H1 (cell line): ENCODE results near the gene LPAR2. TPM values are rescaled to one million over a fixed set of nuclear protein-coding genes. Genes with fewer than 3 reads are reported as not detected.
A peak's percentile ranks its signal among the peaks of the same experiment; 100 is the strongest.

Source experiments
- CTCF ChIA-PET: fragments of 300-600 bp; sonication (Branson Sonifier 250); formaldehyde crosslinking; loops from one replicate; lab custom pipeline; 2021; ENCODE audit not compliant: partially characterized antibody; lab: Charles Lee
- POLR2A ChIA-PET: fragments of 300-600 bp; sonication (Branson Sonifier 250); formaldehyde crosslinking; loops from one replicate; lab custom pipeline; 2021; ENCODE audit warnings: inconsistent platforms; ENCODE audit not compliant: partially characterized antibody; lab: Charles Lee
- DNase-seq, 2 experiments: peaks; one replicate each; pipeline versions ENCODE4 v3.0.0 to v3.0.0-alpha.2; 2010 to 2022; ENCODE audit warnings: low spot score in 2 of 2, low read depth in 1 of 2, mixed read lengths in 1 of 2
- FAIRE-seq: peaks from 2 replicates; lab custom pipeline; 2011; peaks lifted over from hg19 to GRCh38; lab: Jason Lieb, UNC
- H2AFZ ChIP-seq: 2 replicates; pipeline ENCODE4 v1.8.1; 2012; ENCODE audit warnings: low read length, inconsistent platforms
- H2AK5ac ChIP-seq: 2 replicates; pipeline ENCODE4 v1.6.1; 2013; ENCODE audit warnings: low read depth, low read length
- H2BK120ac ChIP-seq: replicated peaks from 2 replicates; pipeline ENCODE3; 2013; ENCODE audit warnings: low read depth, low read length, inconsistent platforms
- H2BK12ac ChIP-seq: 2 replicates; pipeline ENCODE4 v1.6.1; 2013; ENCODE audit warnings: low read depth, low read length
- H2BK15ac ChIP-seq: 2 replicates; pipeline ENCODE4 v1.6.1; 2013; ENCODE audit warnings: low read length
- H2BK20ac ChIP-seq: 2 replicates; pipeline ENCODE4 v1.6.1; 2013; ENCODE audit warnings: low read length
- H2BK5ac ChIP-seq: 2 replicates; pipeline ENCODE4 v1.6.1; 2013; ENCODE audit warnings: low read depth, low read length
- H3K14ac ChIP-seq: 2 replicates; pipeline ENCODE4 v1.6.1; 2013; ENCODE audit warnings: inconsistent platforms; ENCODE audit not compliant: insufficient read length
- H3K18ac ChIP-seq: 2 replicates; pipeline ENCODE4 v1.6.1; 2013; ENCODE audit warnings: low read length; ENCODE audit errors: extremely low read depth
- H3K23ac ChIP-seq: 2 replicates; pipeline ENCODE4 v1.6.1; 2013; ENCODE audit warnings: inconsistent platforms; ENCODE audit not compliant: insufficient read length
- H3K23me2 ChIP-seq: 2 replicates; pipeline ENCODE4 v1.6.1; 2013; ENCODE audit warnings: low read depth, low read length
- H3K27ac ChIP-seq: 2 replicates; pipeline ENCODE4 v1.6.1; 2011; ENCODE audit warnings: low read depth, low read length, inconsistent platforms
- H3K27me3 ChIP-seq, 4 experiments: replicated peaks in 1 of 4; 1 replicate in 1 of 4; 2 replicates in 3 of 4; pipeline versions ENCODE4 v1.6.1 to v1.8.1; 2011 to 2013; ENCODE audit warnings: low read length in 3 of 4, mild to moderate bottlenecking in 3 of 4, inconsistent platforms in 2 of 4, mixed read lengths in 2 of 4, moderate library complexity in 1 of 4; ENCODE audit not compliant: control insufficient read depth in 3 of 4, insufficient read depth in 3 of 4; ENCODE audit errors: extremely low read depth in 1 of 4
- H3K36me3 ChIP-seq, 4 experiments: 2 replicates each; pipeline versions ENCODE4 v1.6.1 to v1.8.1; 2011 to 2013; ENCODE audit warnings: mild to moderate bottlenecking in 4 of 4, low read length in 3 of 4, moderate library complexity in 2 of 4, control low read depth in 1 of 4, inconsistent platforms in 1 of 4; ENCODE audit not compliant: insufficient read depth in 4 of 4, control insufficient read depth in 2 of 4
- H3K4ac ChIP-seq: replicated peaks from 2 replicates; pipeline ENCODE3; 2013; ENCODE audit warnings: low read length, low read depth, mixed read lengths, inconsistent platforms; ENCODE audit not compliant: insufficient read length
- H3K4me1 ChIP-seq, 4 experiments: replicated peaks in 1 of 4; 1 replicate in 1 of 4; 2 replicates in 3 of 4; pipeline versions ENCODE4 v1.6.1 to v1.8.1; 2011 to 2013; ENCODE audit warnings: low read length in 3 of 4, inconsistent platforms in 2 of 4, mixed read lengths in 1 of 4; ENCODE audit not compliant: insufficient read depth in 4 of 4, control insufficient read depth in 3 of 4
- H3K4me2 ChIP-seq, 2 experiments: 2 replicates each; pipeline versions ENCODE4 v1.6.1 to v1.8.1; 2011 to 2013; ENCODE audit warnings: low read depth in 2 of 2, low read length in 2 of 2, control low read depth in 1 of 2, inconsistent platforms in 1 of 2, mild to moderate bottlenecking in 1 of 2; ENCODE audit not compliant: insufficient read depth in 1 of 2
- H3K4me3 ChIP-seq, 4 experiments: fragments of 200-600, 300-600 bp in 1 of 4; sonication (generic), shearing (Covaris generic), sonication (Bioruptor Twin) in 1 of 4; 2 replicates each; pipeline versions ENCODE4 v1.5.1 to v1.8.1; 2011 to 2016; ENCODE audit warnings: low read length in 4 of 4, low read depth in 3 of 4, control low read depth in 2 of 4, inconsistent platforms in 2 of 4, mild to moderate bottlenecking in 2 of 4, mixed read lengths in 1 of 4, moderate library complexity in 1 of 4; ENCODE audit not compliant: insufficient read depth in 2 of 4; ENCODE audit errors: extremely low read depth in 1 of 4
- H3K56ac ChIP-seq: replicated peaks from 2 replicates; pipeline ENCODE3; 2013; ENCODE audit warnings: low read depth, mild to moderate bottlenecking, mixed read lengths, low read length, inconsistent platforms; ENCODE audit not compliant: insufficient read length
- H3K79me1 ChIP-seq: 2 replicates; pipeline ENCODE4 v1.6.1; 2013; ENCODE audit warnings: low read depth, low read length, control low read depth
- H3K79me2 ChIP-seq, 2 experiments: 2 replicates each; pipeline versions ENCODE4 v1.6.1 to v1.8.1; 2012 to 2013; ENCODE audit warnings: low read length in 2 of 2, mild to moderate bottlenecking in 2 of 2, inconsistent platforms in 1 of 2; ENCODE audit not compliant: insufficient read depth in 2 of 2, control insufficient read depth in 1 of 2
- H3K9ac ChIP-seq, 4 experiments: replicated peaks in 1 of 4; 1 replicate in 1 of 4; 2 replicates in 3 of 4; pipeline versions ENCODE4 v1.6.1 to v1.8.1; 2011 to 2013; ENCODE audit warnings: low read depth in 3 of 4, low read length in 3 of 4, control low read depth in 2 of 4, mild to moderate bottlenecking in 2 of 4, moderate library complexity in 2 of 4, inconsistent platforms in 1 of 4; ENCODE audit errors: extremely low read depth in 1 of 4
- H3K9me3 ChIP-seq, 2 experiments: 2 replicates each; pipeline versions ENCODE4 v1.6.1 to v1.8.1; 2012 to 2013; ENCODE audit warnings: mild to moderate bottlenecking in 2 of 2, moderate library complexity in 2 of 2, control low read depth in 1 of 2, inconsistent platforms in 1 of 2, low read depth in 1 of 2, low read length in 1 of 2, mixed read lengths in 1 of 2; ENCODE audit not compliant: insufficient read depth in 2 of 2
- H4K20me1 ChIP-seq, 2 experiments: replicated peaks in 1 of 2; 2 replicates each; pipeline versions ENCODE3 to v1.8.1; 2011 to 2013; ENCODE audit warnings: inconsistent platforms in 2 of 2, low read length in 2 of 2, mild to moderate bottlenecking in 1 of 2; ENCODE audit not compliant: insufficient read depth in 2 of 2, control insufficient read depth in 1 of 2
- H4K5ac ChIP-seq: 2 replicates; pipeline ENCODE4 v1.6.1; 2013; ENCODE audit warnings: low read length, low read depth, mixed read lengths, inconsistent platforms; ENCODE audit not compliant: insufficient read length
- H4K8ac ChIP-seq: 2 replicates; pipeline ENCODE4 v1.8.0; 2013; ENCODE audit warnings: mild to moderate bottlenecking, moderate library complexity, low read length, inconsistent platforms; ENCODE audit not compliant: insufficient read depth; ENCODE audit errors: extremely low read depth
- H4K91ac ChIP-seq: replicated peaks from 2 replicates; pipeline ENCODE3; 2013; ENCODE audit warnings: low read length, mixed read lengths, inconsistent platforms; ENCODE audit not compliant: insufficient read length
- ASH2L ChIP-seq: fragments of 200-600, 300-600 bp; sonication (generic); IDR thresholded peaks from one replicate; pipeline ENCODE4 v1.7.1; 2017; ENCODE audit warnings: low read length
- EP300 ChIP-seq, 2 experiments: IDR thresholded peaks; 1 replicate in 1 of 2; 2 replicates in 1 of 2; pipeline ENCODE4 v1.6.1; 2011 to 2012; ENCODE audit warnings: low read depth in 2 of 2, low read length in 2 of 2, mild to moderate bottlenecking in 2 of 2, borderline replicate concordance in 1 of 2, inconsistent platforms in 1 of 2, moderate library complexity in 1 of 2
- KDM4A ChIP-seq: IDR thresholded peaks from one replicate; pipeline ENCODE4 v1.7.1; 2012; ENCODE audit warnings: low read depth, mild to moderate bottlenecking, moderate library complexity, low read length, inconsistent platforms; ENCODE audit not compliant: severe bottlenecking
- POLR2AphosphoS5 ChIP-seq: IDR thresholded peaks from 2 replicates; pipeline ENCODE4 v1.6.1; 2011; ENCODE audit warnings: low read depth, low read length
- RNF2 ChIP-seq: fragments of 200-900, 300-1000 bp; sonication (generic); IDR thresholded peaks from 2 replicates; pipeline ENCODE4 v1.7.1; 2016; ENCODE audit warnings: borderline replicate concordance, low read depth, mild to moderate bottlenecking, antibody characterized with exemption, low read length; ENCODE audit not compliant: poor library complexity, severe bottlenecking; ENCODE audit errors: missing control alignments
- RXRA ChIP-seq: IDR thresholded peaks from 2 replicates; pipeline ENCODE4 v1.6.1; 2011; ENCODE audit warnings: low read depth, mild to moderate bottlenecking, low read length, moderate library complexity; ENCODE audit not compliant: insufficient read depth
- SP4 ChIP-seq: IDR thresholded peaks from 2 replicates; pipeline ENCODE4 v1.6.1; 2012; ENCODE audit warnings: low read length, inconsistent platforms
- SUZ12 ChIP-seq: fragments of 200-600 bp; sonication (generic); IDR thresholded peaks from 2 replicates; pipeline ENCODE4 v1.6.1; 2012; ENCODE audit warnings: mild to moderate bottlenecking, inconsistent platforms, low read length, moderate library complexity, mixed read lengths
- TAF7 ChIP-seq: optimal IDR thresholded peaks from 2 replicates; pipeline ENCODE3; 2011; ENCODE audit warnings: low read depth, mild to moderate bottlenecking, inconsistent platforms, low read length, moderate library complexity, borderline replicate concordance
- WGBS, 2 experiments: shearing (Covaris generic) in 1 of 2; methylation state at CpG; one replicate each; pipeline versions ENCODE4 v1.1.6 to v1.1.7; 2013 to 2015; ENCODE audit warnings: low lambda C conversion rate in 2 of 2, mixed read lengths in 2 of 2, inconsistent platforms in 1 of 2, low coverage in 1 of 2, missing lambda C conversion rate in 1 of 2; ENCODE audit not compliant: insufficient replicate concordance in 2 of 2, insufficient coverage in 1 of 2, insufficient read length in 1 of 2; ENCODE audit errors: extremely low coverage in 1 of 2, missing lambda C conversion rate in 1 of 2; 5-methylcytosine and 5-hydroxymethylcytosine counted together
- polyA plus RNA-seq, 7 experiments: library from polyadenylated mRNA; depleted of rRNA in 3 of 7; stranded (reverse) in 5 of 7; unstranded in 2 of 7; fragments of >200 nt in 5 of 7; fragments of 200-250 nt in 2 of 7; gene quantifications; 1 replicate in 5 of 7; 2 replicates in 1 of 7; 4 replicates in 1 of 7; pipeline versions ENCODE4 v1.2.1 to v1.2.3, GENCODE V29; 2011 to 2013; ENCODE audit warnings: missing spikeins in 2 of 7, mixed read lengths in 2 of 7
- total RNA-seq: library from RNA; stranded (reverse); fragmentation: NEBNext Ultra II Directional; extraction: Animal tissue kit (Norgen Biotek cat#: 25700); gene quantifications from 2 replicates; pipeline ENCODE4 v1.2.1, GENCODE V29; 2021

The LPAR2 gene
- total and polyA plus RNA-seq, 2 of the 8 experiments (the other 6 are each of a cell fraction or from before 2014, with no cell fraction given), result 47.6 to 70.2 TPM

GRCh38 chr19:19602136-19602712, 25.8 kb downstream of the LPAR2 start:
- no peak overlapping the region for H2AK5ac ChIP-seq
- H3K79me2 ChIP-seq, result no peaks in the 10 kb centered on the region
- no peak overlapping the region for H2BK120ac ChIP-seq
- WGBS, 2 experiments, result 81% methylated on average over 9 of the region's 9 CpGs; no CpG with 5 or more reads in 1 of the 2 experiments
- H3K36me3 ChIP-seq, result no peaks in the 10 kb centered on the region
- H3K9me3 ChIP-seq, result no peaks in the 10 kb centered on the region
- H4K91ac ChIP-seq, result no peak overlapping the region
- no peak overlapping the region for H3K14ac ChIP-seq
- no peak overlapping the region for H2AFZ ChIP-seq
- H2BK5ac ChIP-seq, result peak overlapping the region; percentile 2; the same call in 1 of the 2 replicates
- H2BK12ac ChIP-seq, result 0 out of 2 replicates have a peak overlapping the region, but pooled peaks have one; percentile 4
- H3K4me1 ChIP-seq, result peaks cover 2 to 11% (median 4%) of the 10 kb centered on the region in 4 experiments; a peak in 6 of 7 replicates
- no peak overlapping the region for H4K5ac ChIP-seq
- no peak overlapping the region for H3K56ac ChIP-seq
- no peak overlapping the region for H3K4me3 ChIP-seq
- H3K23ac ChIP-seq, result no peak overlapping the region
- no peak overlapping the region for H4K8ac ChIP-seq
- H3K79me1 ChIP-seq, result no peaks in the 10 kb centered on the region
- no peaks in the 10 kb centered on the region for H3K27me3 ChIP-seq
- no peaks in the 10 kb centered on the region for H3K23me2 ChIP-seq
- TF ChIP-seq SUZ12 (no peak), KDM4A (no peak), RXRA (no peak), TAF7 (no peak), POLR2AphosphoS5 (no peak), SP4 (no peak), EP300 (IDR thresholded peaks at IDR 0.05; ENCODE audit: borderline replicate concordance in 1 of 2, low read depth in 2 of 2, low read length in 2 of 2) (no peak), ASH2L (no peak), RNF2 (no peak)
- TF ChIP-seq, all 59 proteins: peak for 0
- no peak overlapping the region for H3K4ac ChIP-seq
- H4K20me1 ChIP-seq, result no peaks in the 10 kb centered on the region
- DNase-seq (no peak), FAIRE-seq (no peak)
- ChIA-PET CTCF (interaction anchor here (0.7 to 2.3 kb wide), 7 partner anchors 11 to 69 kb away, joined by 3 to 14 read pairs (median 4); no protein-coding TSS in a partner anchor), POLR2A (interaction anchor here (0.9 to 2.0 kb wide), 7 partner anchors 8 to 29 kb away, joined by 3 to 5 read pairs (median 3); no protein-coding TSS in a partner anchor)
- H3K9ac ChIP-seq, result no peak overlapping the region
- no peak overlapping the region for H2BK20ac ChIP-seq
- H3K18ac ChIP-seq, result no peak overlapping the region
- H3K4me2 ChIP-seq, result peak overlapping the region in 1 of 2 experiments; percentile 44; a peak in 2 of 4 replicates
- H3K27ac ChIP-seq, result no peak overlapping the region
- 0 out of 2 replicates have a peak overlapping the region, but pooled peaks have one; percentile 47 for H2BK15ac ChIP-seq
